ENCODE results near the gene CUX1. TPM values are rescaled to one million over a fixed set of nuclear protein-coding genes. Genes with fewer than 3 reads are reported as not detected.
"Not testable (repeated sequence)": the region's sequence is repeated elsewhere in the genome, so short reads cannot be mapped to it uniquely, and the experiment has no call there.

CUX1 gene
- total RNA-seq, 1 donor from 2014 or later = 156 TPM

- ATAC-seq (no peak), DNase-seq (ENCODE audit: low spot score) (no peak)
- intact Hi-C loops (cut with DNase I) = no loop called here
These were observed 393.4 kb downstream of the CUX1 start for GRCh38 chr7:102210787-102211186.

DNA sequence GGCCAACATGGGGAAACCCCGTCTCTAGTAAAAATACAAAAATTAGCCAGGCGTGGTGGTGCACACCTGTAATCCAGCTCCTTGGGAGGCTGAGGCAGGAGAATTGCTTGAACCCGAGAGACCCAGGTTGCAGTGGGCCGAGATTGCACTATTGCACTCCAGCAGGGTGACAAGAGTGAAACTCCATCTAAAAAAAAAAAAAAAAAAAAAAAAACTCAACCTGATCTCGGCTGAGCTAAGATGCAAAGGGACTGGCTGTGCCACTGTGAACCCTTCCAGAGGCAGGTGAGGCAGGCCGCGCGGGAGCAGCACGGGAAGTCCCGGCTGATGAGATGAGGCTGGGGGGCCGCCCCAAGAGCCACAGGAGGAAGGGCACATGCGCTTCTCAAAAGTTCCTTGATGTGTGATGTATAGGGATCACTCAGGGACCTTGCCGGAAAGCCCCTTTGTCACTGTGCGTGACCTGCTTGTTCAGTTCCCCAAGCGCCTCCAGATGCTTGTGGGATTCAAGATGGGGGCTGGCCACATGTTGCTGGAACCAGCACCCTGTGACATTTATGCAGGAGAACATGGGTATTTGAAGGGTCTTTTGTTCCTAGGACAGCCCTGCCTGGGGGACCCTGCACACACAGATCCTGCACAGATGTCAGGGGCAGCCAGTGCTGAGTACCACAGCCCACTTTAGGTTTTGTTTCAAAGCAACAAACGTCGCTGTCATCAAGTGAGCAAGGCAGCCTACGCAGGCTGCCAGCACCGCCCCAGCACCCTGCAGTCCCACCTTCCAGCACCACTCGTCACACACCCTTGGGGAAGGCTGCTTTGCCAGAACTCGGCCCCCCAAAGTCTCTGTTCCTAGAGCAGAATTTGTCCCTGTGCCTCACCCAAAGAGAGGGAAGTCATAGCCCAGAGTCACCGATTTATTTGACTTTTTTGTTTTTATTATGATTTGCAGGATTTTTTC is 394.4 kb downstream of the CUX1 start:
- no peak for ATAC-seq
- intact Hi-C loops (cut with DNase I) = no loop called here
- no peak for DNase-seq (ENCODE audit: low spot score)

GRCh38 chr7:102214477-102215072 is 397.1 kb downstream of the CUX1 start:
- no peak for ATAC-seq
- intact Hi-C loops (cut with DNase I) = no loop called here
- no peak for DNase-seq (ENCODE audit: low spot score)

- ATAC-seq = no peak
- intact Hi-C loops (cut with DNase I) = no loop called here
- DNase-seq (ENCODE audit: low spot score) = no peak
These were observed 397.8 kb downstream of the CUX1 start for GRCh38 chr7:102215256-102215655.

DNA sequence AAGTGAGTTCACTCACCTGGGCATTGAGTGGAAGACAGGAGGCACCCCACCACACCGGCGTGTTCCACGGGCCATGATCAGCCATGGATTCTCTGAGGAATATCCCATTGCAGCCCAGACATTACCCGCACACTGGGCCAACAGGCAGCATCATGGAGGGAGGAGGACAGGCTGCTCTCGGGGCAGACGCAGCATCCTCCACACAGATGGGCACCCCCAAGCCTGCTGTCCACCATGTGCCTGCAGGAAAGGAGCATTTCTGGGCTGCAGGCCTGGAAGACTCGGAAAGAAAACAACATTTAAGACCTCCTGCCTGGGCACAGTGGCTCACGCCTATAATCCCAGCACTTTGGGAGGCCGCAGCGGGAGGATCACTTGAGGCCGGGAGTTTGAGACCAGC is 398.3 kb downstream of the CUX1 start:
- DNase-seq (ENCODE audit: low spot score) (no peak), ATAC-seq (no peak)
- intact Hi-C loops (cut with DNase I) = no loop called here

DNA sequence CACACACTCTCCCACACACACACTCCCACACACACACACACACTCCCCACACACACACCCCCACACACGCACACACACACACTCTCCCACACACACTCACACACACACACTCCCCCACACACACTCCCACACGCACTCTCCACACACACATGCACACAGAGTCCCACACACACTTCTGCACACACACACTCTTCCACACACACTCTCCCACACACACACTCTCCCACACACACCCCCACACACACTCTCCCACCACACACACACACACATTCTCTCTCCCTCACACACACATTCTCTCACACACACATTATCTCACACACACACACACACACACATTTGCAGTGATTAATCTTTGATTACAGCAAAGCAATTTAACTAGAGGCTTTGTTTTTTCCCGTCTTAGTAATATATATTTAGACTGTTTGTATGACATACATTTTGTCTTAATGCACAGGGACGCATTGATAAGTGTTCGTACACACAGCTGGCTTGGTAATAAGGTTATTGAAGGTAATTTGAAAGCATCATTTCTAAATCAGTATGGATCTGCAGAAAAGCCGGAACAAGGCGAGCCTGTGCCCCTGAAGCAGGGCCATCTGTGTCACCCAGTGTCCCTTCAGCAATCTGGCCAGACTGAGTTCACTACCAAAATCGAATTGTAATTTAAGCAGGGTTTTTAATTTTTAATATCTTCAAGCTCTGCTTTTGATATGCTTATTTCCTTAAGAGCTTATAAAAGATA is 399.3 kb downstream of the CUX1 start:
- DNase-seq (ENCODE audit: low spot score) = no peak
- intact Hi-C loops (cut with DNase I) = no loop called here
- no peak for ATAC-seq

DNA sequence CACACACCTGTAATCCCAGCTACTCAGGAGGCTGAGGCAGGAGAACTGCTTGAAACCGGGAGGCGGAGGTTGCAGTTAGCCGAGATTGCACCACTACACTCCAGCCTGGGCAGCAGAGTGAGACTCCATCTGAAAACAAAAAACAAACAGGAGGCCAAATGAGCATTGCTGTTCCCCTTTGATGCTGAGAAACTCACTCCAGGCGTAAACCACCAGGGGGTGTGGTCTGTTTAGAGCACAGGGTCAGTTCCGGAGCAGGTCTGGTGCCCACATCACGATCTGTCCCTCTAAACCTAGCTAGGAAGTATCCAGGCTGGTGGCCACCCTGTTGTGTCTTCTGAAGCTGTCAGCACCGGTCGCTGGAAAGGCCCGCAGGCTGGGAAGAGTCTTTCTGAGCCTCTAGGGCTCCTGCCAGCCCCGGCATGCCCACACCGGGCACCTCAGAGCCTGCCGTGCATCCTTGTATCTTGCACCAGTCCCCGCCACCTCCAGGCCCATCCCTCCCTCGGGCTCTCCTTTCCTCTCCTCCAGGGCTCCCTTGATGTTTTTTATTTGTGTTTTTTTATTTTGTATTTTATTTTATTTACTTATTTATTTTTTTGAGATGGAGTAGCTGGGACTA is 402.9 kb downstream of the CUX1 start:
- ATAC-seq (no peak), DNase-seq (ENCODE audit: low spot score) (no peak)
- intact Hi-C loops (cut with DNase I) = no loop called here

GRCh38 chr7:102220960-102221800 is 403.8 kb downstream of the CUX1 start:
- intact Hi-C loops (cut with DNase I) = no loop called here
- no peak for ATAC-seq
- DNase-seq (ENCODE audit: low spot score) = no peak

DNA sequence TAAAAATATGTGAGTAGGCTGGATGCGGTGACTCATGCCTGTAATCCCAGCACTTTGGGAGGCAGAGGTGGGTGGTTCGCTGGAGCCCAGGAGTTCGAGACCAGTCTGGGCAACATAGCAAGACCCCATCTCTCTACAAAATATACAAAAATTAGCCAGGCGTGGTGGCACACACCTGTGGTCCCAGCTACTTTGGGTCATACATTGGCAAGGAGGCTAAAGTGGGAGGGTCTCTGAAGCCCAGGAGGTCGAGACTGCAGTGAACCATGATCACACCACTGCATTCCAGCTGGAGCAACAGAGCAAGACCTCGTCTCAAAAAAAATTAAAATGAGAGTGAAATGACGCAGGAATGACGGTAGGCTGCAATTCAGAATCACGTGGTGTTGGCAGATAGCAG is 404.5 kb downstream of the CUX1 start:
- intact Hi-C loops (cut with DNase I) = no loop called here
- ATAC-seq (no peak), DNase-seq (ENCODE audit: low spot score) (no peak)

GRCh38 chr7:102222445-102222844 is 405.0 kb downstream of the CUX1 start:
- DNase-seq (ENCODE audit: low spot score) (no peak), ATAC-seq (no peak)
- intact Hi-C loops (cut with DNase I) = no loop called here

- intact Hi-C loops (cut with DNase I) = no loop called here
- no peak for DNase-seq (ENCODE audit: low spot score)
- no peak for ATAC-seq
These were observed 405.8 kb downstream of the CUX1 start for GRCh38 chr7:102223184-102223583.

- intact Hi-C loops (cut with DNase I) = no loop called here
- no peak for DNase-seq (ENCODE audit: low spot score)
- no peak for ATAC-seq
These were observed 407.6 kb downstream of the CUX1 start for GRCh38 chr7:102225025-102225424.

DNA sequence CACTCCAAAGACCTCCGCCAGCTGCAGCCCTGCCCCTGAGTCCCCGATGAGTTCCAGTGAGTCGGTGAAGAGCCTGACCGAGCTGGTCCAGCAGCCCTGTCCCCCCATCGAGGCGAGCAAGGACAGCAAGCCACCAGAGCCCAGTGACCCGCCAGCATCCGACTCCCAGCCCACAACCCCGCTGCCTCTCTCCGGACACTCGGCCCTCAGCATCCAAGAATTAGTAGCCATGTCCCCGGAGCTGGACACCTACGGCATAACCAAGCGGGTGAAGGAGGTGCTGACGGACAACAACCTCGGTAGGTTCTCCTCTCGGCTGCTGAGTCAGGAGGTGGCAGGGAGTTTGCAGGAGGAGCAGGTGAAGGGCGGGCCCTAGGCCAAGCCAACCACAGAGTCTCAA is 409.9 kb downstream of the CUX1 start:
- no peak for ATAC-seq
- intact Hi-C loops (cut with DNase I) = no loop called here

GRCh38 chr7:102228935-102229334 is 411.5 kb downstream of the CUX1 start:
- intact Hi-C loops (cut with DNase I) = no loop called here
- DNase-seq (ENCODE audit: low spot score) = no peak
- ATAC-seq = no peak

More for the DNA sequence above, 409.9 kb downstream of the CUX1 start:
- DNase-seq (ENCODE audit: low spot score) = no peak

DNA sequence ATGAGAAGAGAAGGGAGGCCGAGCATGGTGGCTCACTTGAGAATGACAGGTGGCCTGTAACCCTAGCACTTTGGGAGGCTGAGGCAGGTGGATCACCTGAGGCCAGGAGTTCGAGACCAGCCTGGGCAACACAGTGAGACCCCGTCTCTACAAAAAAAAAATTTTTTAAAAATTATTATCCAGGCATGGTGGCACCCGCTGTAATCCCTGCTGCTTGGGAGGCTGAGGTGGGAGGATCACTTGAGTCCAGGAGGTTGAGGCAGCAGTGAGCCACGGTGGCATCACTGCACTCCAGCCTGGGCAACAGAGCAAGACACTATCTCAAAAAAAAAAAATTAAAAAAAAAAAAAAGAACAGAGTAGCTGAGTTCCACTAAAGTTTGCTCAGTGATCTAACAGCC is 412.7 kb downstream of the CUX1 start:
- intact Hi-C loops (cut with DNase I) = loop anchor here (10.0 kb wide), 2 partner anchors 485 to 545 kb away; no protein-coding TSS in a partner anchor
- not testable (repeated sequence) for DNase-seq (ENCODE audit: low spot score); ATAC-seq

GRCh38 chr7:102230593-102230992 is 413.2 kb downstream of the CUX1 start:
- DNase-seq (ENCODE audit: low spot score) = no peak
- no peak for ATAC-seq
- intact Hi-C loops (cut with DNase I) = loop anchor here (10.0 kb wide), 2 partner anchors 486 to 546 kb away; no protein-coding TSS in a partner anchor

- DNase-seq (ENCODE audit: low spot score) (no peak), ATAC-seq (no peak)
- intact Hi-C loops (cut with DNase I) = loop anchor here (10.0 kb wide), 2 partner anchors 488 to 548 kb away; no protein-coding TSS in a partner anchor
These were observed 415.3 kb downstream of the CUX1 start for GRCh38 chr7:102232611-102233286.

GRCh38 chr7:102234131-102234530 is 416.7 kb downstream of the CUX1 start:
- DNase-seq (ENCODE audit: low spot score) (no peak), ATAC-seq (no peak)
- intact Hi-C loops (cut with DNase I) = loop anchor here (10.0 kb wide), 2 partner anchors 489 to 549 kb away; no protein-coding TSS in a partner anchor

Data from sciatic nerve (tissue), 2 donors.